ENCODE results near the gene ZCCHC14.

DNA sequence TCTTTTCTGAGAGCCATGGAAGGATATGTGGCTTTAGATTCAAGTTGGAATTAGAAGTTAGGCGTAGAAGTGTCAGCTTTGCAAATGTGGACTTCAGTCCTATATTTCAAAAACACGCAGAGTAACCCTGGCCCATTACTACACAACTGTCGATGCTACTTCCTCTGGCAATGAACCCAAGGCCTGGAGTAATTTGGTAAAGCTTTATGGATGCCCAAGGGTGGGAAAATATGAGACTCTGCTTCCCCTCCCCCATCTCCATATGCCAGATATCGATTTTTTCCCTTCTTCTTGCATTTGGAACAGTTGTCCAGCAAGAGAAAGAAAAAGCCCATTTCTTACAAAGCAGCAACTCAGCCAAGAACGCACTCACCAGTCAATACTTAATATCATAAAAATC lies 103.6 kb downstream of the ZCCHC14 start:
- no peak for TF ChIP-seq POLR2A (IDR thresholded peaks at IDR 0.05)
- TF ChIP-seq CTCF (IDR thresholded peaks at IDR 0.05): no peak
